ENCODE data around the gene OGDHL.
"Not testable (repeated sequence)": the region's sequence is repeated elsewhere in the genome, so short reads cannot be mapped to it uniquely, and the experiment has no call there.

Gene OGDHL

GRCh38 chr10:49761789-49762565 is at the start of gene OGDHL:
OGDHL (minus strand) TSS chr10:49762323; CDS start chr10:49758592, 3,731 bp downstream.
- no peak for DNase-seq

DNA sequence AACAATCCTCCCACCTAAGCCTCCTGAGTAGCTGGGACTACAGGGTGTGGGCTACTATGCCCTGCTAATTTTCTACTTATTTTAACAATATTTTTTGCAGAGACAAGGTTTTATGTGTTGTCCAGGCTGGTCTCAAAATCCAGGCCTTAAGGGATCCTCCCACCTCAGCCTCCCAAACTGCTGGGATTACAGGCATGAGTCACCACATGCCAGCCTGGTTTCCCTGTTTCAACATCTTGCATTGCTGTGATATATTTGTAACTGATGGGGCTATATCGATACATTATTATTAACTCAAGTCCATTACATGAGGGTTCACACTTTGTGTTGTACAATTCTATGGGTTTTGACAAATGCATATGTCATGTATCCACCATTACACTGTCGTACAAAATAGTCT is 41.9 kb upstream of the OGDHL start:
- no peak for DNase-seq

GRCh38 chr10:49798275-49798674 is 36.2 kb upstream of the OGDHL start:
- no peak for DNase-seq

- DNase-seq: no peak
Measured at GRCh38 chr10:49791100-49791499, 29.0 kb upstream of the OGDHL start.

DNA sequence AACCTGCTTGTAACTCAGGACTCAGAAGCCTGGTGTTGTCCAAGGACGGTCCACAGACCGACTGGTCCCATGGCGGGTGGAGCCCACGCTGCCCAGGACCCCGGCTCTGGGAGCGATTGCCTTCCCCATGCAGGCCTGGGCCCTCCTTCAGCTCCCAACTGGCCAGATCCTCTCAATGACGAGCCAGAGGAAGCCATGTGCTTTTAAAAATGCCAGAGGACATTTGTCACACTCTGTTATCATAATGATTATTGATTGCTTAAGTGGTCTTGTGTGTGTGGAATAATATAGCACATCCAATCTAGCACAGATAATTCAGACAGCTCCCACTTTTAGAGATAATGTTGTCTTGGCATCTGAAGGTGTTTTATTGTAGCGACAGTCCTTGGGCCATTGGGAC is 22.6 kb upstream of the OGDHL start:
- DNase-seq: no peak

DNA sequence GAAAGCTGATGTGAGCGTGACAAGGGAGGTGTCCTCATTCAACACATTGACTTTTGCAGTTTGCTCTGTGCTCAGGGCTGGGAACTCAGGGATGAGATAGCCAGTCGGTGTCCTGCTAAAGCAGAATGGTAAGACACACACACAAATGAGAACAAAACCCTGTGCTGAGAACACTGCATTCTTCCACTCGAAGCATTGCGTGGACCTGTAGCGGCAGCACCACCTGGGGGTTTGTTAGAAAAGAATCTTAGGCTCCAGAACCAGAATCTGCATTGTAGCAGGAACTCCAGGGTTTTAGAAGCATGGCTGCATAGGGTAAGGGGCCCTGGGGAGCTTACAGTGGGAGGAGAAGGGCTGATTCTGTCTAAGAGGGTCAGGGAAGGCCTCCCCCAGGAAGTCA is 21.5 kb upstream of the OGDHL start:
- DNase-seq: no peak

DNA sequence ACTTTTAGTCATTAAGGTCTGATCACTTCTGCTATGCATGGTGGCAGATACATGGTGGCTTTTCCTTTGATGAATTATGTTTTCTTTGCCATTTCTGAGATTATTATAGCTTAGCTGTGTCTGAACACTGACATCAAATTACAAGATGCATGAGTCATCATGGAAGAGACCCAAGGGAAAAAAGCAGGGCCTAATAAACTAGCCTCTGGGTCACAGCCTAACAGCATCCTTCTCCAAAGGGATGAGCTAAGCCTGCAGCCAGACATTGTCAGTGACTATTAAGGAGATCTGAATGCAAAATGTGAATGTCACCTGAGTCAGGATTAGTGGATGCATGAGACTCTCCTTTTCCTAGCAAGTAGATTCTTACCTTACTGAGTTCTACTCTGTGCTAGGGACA is 19.1 kb upstream of the OGDHL start:
- no peak for DNase-seq

DNA sequence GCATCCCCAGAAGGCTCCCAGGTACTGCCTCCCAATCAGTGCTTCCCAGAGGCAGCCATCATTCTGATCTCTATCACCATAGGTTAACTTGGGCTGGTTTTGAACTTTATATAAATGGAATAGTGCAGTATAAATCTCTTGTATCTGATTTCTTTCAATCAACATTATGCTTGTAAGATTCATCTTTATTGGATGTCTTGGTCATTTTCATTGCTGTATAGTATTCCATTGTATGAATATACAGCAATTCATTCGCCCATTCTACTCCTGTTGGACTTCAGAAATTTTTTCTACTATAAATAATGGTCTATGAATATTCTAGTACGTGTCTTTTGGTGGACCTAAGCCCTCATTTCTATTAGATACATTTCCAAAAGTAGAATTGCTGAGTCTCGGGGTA is 16.1 kb upstream of the OGDHL start:
- no peak for DNase-seq

GRCh38 chr10:49776851-49777250 is 14.7 kb upstream of the OGDHL start:
- no peak for DNase-seq

DNA sequence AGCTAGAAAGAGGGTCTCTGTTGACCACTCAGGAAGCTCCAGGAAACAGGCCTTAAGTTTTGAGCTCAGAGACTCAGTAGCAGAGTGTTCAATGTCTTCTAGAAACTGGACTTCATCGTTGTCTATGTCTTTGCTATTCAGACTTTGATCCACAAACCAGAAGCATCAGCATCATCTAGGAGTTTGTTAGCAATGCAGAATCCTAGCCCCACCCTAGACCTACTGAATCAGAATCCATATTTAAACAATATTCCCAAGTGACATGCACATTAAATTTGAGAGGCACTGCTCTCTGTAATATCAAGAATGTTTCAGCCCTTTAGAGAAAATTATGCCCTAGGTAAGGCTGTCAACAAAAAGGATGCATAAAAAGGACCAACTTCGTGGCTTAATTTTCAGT is 12.9 kb upstream of the OGDHL start:
- DNase-seq: no peak

DNA sequence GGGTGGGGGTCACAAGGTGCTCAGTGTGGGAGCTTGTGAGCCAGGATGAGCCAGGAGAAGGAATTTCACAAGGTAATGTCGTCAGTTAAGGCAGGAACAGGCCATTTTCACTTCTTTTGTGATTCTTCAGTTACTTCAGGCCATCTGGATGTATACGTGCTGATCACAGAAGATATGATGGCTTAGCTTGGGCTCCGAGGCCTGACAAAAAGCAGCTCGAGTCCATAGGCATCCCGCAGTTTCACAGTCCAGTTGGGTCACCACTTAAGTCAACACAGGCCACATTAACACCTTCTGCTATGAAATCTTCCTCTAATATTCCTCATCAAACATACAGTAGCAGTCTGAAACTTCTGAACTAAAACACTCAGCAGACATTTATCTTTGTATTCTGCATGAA is 10.8 kb upstream of the OGDHL start:
- DNase-seq: not testable (repeated sequence)

DNA sequence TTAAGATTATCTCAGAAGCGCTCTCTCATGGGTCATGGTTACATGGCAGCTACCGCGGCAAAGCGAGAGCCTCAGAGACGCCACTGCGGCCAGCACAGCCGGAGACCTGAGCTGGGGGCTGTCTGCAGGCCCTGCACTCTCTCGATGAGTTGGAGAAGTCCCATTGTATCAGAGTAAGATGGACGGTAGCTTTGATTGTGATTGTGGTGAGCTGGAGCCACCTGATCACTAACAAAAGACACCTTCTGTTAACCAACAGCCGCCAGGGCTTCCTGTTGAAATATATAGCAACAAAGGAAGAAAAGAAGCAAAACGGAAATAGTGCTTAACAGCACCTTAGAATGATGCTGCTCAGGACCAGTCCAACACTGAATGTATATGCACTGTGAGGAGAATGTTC is 8.9 kb upstream of the OGDHL start:
- DNase-seq: not testable (repeated sequence)

- DNase-seq: no peak
Measured at GRCh38 chr10:49769692-49770091, 7.6 kb upstream of the OGDHL start.

DNA sequence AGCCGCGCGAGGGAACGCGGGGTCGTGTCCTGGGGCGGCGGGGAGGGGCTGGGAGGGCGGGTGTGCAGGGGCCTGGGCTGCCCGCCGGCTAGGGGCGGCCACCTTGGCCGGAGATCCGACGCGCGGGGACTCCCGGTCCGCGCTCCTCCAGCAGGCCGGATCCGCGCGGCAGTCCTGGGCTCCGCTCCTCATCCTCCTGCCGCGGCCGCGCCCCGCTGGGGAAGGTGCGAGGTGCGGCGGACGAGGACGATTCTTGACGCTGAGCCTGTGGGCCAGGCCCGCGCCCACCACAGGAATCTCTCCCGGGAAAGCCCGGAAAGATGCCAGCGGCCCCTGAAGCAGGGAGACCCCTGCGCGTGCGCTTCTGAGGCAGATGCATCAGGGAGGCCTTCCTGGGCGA is 6.6 kb upstream of the OGDHL start:
- no peak for DNase-seq

DNA sequence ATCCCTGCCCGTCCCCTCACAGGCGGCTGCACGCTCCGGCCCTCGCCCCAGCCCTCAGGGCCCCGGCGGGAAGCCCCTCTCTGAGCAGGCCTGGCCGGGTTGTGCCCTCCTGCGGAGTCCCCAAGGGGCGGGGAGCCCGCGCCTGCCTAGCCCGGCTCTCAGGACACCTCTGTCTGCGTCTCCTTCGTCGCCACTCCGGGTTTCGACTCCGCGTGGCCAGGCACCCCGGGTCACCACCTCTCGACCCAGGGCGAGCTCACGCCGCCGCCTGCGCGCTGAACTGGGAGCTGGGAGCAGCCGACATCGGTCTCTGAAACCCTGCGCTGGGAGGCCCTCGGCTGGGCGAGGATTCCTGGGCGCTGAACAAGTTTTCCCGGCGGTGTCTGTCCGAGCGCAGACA is 6.2 kb upstream of the OGDHL start:
- no peak for DNase-seq

DNA sequence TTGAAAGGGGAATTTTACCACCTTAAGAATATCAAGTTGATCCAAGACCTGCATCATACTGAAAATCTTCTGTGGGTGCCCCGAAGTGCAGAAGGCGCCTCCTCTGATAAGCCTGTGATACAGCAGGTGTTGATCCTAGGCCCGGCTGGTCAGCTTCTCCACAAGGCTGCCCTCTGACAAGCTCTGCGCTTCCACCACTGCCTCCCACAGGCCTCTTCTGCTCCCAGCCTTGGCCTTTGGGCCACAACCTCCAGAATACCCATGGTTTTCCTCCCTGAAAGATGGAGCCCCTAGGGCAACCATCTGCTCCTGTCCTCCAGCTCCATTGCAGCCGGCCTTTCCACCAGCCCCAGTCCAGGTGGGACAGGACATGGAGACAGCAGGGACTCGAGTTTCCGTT is 5.6 kb upstream of the OGDHL start:
- no peak for DNase-seq

DNA sequence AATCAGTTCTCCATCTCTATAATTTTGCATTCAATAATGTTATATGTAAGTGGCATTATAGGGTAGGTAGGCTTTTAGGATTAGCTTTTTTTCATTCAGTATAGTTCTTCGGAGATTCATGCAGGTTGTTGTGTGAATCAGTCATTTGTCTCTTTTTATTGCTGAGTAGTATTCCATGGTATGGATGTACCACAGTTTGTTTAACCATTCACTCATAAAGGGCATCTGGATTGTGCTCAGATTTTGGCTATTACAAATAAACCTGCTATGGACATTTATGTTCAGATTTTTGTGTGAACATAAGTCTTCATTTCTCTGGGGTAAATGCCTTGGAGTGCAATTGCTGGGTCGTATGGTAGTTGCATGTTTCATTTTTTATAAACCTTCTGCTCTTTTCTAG is 4.4 kb upstream of the OGDHL start:
- no peak for DNase-seq

DNA sequence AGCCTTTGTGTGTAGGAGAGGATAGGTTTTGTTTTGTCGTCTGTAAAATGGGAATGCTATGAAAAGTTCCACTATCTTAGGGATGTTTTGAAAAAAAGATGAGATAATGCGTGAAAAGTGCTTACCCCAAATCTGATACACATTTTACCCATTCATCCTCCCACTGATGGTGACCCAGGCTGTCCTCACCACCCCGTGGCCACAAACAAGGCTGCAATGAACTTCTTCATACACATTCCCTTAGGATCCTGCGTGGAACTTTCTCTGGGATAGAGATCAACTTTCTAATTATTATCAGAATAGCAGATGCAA is 399 bp upstream of the OGDHL start:
- no peak for DNase-seq

DNA sequence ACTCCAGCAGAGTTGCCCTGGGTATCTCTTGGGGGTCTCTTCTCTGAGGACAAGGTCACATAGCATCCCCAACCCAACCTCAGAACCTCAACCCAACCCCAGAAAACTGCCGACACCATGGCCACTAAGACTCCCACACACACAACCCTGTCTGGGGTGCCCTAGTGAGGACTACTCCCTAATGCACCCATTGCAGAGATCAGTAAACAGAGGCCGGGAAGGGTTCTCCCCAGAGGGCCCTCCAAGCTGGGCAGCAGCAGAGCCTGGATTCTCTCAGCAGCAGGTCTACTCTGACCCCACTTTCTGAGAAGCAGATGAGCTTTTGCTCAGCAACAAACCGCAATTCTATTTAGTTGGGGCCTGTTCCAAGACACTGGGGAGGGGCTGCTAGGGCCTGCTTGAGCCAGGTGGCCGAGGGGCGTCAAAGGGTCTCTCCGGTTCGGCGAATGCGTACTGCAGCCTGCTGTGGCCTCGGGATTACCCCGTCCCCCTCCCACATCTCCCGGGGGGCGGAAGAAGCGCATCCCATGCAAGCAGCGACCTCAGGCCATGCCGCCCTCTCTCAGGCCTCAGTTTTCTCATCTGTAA is 828 bp downstream of the OGDHL start:
- DNase-seq: no peak

DNA sequence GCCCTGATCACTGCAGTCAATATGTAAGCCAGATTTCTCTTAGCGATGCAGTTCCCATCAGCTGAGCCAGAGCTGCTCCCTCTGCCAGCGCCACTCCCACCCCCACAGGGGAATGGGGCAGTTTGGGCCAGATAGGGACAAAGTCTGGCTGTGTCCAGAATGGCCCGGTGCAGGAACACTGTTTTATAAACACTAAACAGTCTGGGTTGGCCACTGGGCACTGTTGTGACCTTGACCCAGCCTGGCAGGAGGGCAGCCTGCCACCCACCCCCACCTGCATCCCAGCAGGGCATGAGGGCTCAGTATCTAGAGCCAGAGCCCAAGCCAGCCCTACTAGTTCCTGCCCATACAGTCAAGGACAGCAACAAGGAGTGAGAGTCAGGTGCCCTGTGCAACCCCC is 1.3 kb downstream of the OGDHL start:
- DNase-seq: no peak

DNA sequence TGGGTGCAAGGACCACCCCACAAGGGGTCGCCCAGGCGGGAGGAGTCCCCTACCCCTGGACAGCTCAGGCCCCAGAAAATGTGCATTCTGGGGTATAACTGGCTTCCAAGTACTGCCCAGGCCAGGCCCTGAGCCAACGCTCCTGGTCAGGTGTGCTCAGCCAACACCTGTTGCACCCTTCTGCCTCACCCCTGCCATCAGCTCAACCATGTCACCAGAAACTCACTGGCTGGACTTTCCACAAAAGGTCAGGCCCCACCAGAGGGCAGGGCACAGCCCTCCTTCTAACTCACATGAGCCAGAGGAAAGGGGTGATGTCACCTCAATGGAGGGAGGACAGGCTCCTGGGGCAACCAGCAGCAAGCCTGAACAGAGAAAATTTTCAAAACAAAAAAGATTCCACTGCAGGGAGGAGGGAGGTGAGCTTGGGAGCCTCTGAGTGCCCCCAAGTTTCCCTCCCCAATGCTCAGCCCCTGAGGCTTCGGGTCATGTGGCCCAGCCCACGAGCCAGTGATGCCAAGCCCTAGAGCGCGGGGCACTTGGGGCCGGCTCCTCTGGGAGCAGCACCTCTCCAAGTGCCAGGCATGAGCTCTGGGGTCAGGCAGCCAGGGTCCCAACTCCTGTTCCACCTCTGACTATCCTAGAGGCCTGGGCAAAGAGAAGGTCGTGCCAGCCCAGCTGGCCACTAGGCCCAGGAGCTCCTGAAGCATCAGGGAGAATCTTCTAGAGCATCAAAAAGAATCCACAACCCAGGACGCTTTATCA is 2.2 kb downstream of the OGDHL start:
- no peak for DNase-seq

DNA sequence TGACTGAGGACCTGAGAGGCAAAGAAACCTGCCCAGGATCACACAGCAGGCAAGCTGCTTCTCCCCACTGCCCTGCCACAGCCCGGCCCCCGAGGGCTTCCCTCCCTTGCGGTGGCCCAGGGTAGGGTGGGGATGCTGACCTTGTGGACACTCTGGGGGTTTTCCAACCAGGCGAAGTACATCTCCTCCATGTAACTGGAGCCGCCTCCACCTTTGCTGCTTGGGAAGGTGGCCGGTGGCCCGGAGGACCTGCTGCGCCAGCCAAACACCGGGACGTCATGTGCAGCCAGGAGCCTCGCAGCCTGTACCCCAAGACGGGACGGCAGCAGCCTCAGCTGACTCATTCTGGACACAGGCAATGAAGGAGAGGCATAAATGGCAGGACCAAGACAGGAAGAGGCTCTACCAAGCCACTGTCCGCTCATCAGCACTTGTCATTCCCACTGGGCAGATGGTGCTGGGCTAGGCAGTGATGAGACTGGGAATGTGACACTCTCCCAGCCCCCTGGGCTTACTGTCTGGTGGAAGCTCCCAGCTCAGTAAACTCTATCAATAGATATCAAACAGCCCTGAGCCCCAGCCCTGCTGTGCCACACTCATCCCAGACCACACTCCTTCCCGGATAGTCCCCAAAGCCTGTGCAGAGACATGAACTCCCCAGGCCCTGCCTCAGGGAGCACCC is 3.7 kb downstream of the OGDHL start:
- no peak for DNase-seq

- DNase-seq: no peak
Measured at GRCh38 chr10:49756641-49757040, 5.5 kb downstream of the OGDHL start.

GRCh38 chr10:49756031-49756430 is 6.1 kb downstream of the OGDHL start:
- no peak for DNase-seq

Data from SW 1271 (cell line).